Stimulated activated CD4-positive, alpha-beta T cell treated with anti-CD3 and anti-CD28 coated beads, Interleukin-15, amount 100 ng/mL, for 1 hour (primary cell): Measurements from ENCODE around the gene APLP1.
"Not testable (repeated sequence)": the region's sequence is repeated elsewhere in the genome, so short reads cannot be mapped to it uniquely, and the experiment has no call there.

Experiments
- DNase-seq, 2 donors: peaks; one replicate each; pipeline ENCODE4 v3.0.0-alpha.2; 2020; ENCODE audit warnings: low read depth in 1 of 2, low spot score in 1 of 2

The APLP1 gene

GRCh38 chr19:35868172-35868822 is at the start of gene APLP1:
TSS of gene APLP1 (plus strand) at chr19:35868574. CDS start at chr19:35868637, 63 bp downstream.
- peak; percentile 39 to 66 for DNase-seq

GRCh38 chr19:35822579-35822978 is 45.8 kb upstream of the APLP1 start:
- no peak for DNase-seq

GRCh38 chr19:35824150-35824549 is 44.2 kb upstream of the APLP1 start:
- DNase-seq = no peak

- peak in 1 of 2 donors; percentile 27 for DNase-seq
Measured at GRCh38 chr19:35828692-35829301, 39.6 kb upstream of the APLP1 start.

- no peak for DNase-seq
Measured at GRCh38 chr19:35830986-35831385, 37.4 kb upstream of the APLP1 start.

- no peak for DNase-seq
Measured at GRCh38 chr19:35832054-35832453, 36.3 kb upstream of the APLP1 start.

- no peak for DNase-seq
Measured at GRCh38 chr19:35833972-35834371, 34.4 kb upstream of the APLP1 start.

GRCh38 chr19:35836096-35836495 is 32.3 kb upstream of the APLP1 start:
- DNase-seq = not testable (repeated sequence)

- DNase-seq = no peak
Measured at GRCh38 chr19:35841961-35842595, 26.3 kb upstream of the APLP1 start.

- no peak for DNase-seq
Measured at GRCh38 chr19:35842666-35843272, 25.6 kb upstream of the APLP1 start.

GRCh38 chr19:35843676-35844481 is 24.5 kb upstream of the APLP1 start:
- DNase-seq = no peak

- no peak for DNase-seq
Measured at GRCh38 chr19:35844482-35845214, 23.7 kb upstream of the APLP1 start.

- DNase-seq = no peak
Measured at GRCh38 chr19:35845215-35846037, 22.9 kb upstream of the APLP1 start.

GRCh38 chr19:35846038-35846668 is 22.2 kb upstream of the APLP1 start:
- DNase-seq = no peak

- no peak for DNase-seq
Measured at GRCh38 chr19:35847911-35848310, 20.5 kb upstream of the APLP1 start.

GRCh38 chr19:35848486-35848885 is 19.9 kb upstream of the APLP1 start:
- DNase-seq = no peak

- no peak for DNase-seq
Measured at GRCh38 chr19:35848919-35849505, 19.4 kb upstream of the APLP1 start.

GRCh38 chr19:35851213-35852028 is 17.0 kb upstream of the APLP1 start:
- DNase-seq = no peak
